A549 treated with dexamethasone at 1 μM for 4 hours (cell line): ENCODE data around the gene TOB1. TPM values are rescaled to one million over a fixed set of nuclear protein-coding genes. Genes with fewer than 3 reads are reported as not detected.

Source experiments
- total RNA-seq: library from RNA; stranded (reverse); fragments of 200-300 nt; extraction: Qiagen RNA extraction; gene quantifications from 5 replicates; pipeline ENCODE4 v1.2.3, GENCODE V29; 2022

Gene TOB1, protein sequence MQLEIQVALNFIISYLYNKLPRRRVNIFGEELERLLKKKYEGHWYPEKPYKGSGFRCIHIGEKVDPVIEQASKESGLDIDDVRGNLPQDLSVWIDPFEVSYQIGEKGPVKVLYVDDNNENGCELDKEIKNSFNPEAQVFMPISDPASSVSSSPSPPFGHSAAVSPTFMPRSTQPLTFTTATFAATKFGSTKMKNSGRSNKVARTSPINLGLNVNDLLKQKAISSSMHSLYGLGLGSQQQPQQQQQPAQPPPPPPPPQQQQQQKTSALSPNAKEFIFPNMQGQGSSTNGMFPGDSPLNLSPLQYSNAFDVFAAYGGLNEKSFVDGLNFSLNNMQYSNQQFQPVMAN
- total RNA-seq = 90.3 to 105 TPM (median 96.1 TPM) in 5 replicates

DNA sequence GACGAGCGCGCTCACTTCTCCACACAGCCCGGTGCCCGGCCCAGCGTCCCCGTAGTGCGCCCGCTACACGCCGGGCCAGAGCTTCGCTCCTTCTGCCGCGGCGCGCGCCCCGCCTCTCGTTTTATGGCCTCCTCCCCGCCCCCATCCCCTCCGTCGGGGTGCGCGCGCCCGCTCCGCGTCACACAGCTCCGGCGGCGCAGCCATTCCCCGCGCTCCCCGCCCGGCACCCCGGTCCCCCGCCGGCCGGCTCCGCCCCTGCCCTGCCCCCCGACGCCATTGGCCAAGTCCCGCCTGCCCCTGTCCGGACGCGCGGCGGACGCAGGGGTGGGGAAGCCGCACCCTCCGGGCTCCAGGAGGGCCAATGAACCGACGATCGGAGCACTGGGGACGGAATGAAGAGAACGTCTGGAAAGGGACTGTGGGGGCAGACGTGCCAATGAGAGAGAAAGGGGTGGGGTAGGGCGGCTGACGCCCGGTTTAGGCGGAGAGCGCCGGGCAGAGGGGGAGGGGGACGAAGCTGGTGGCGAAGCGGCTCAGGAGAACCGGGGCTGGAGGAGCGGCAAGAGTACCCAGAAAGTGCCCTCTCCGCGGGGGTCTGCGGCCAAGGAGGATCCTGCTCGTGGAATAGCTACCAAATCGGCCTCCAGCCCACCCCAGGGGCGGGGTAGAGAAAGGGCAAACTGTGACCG lies at the start of gene TOB1:
TSS of gene TOB1 (minus strand) at position 94 of the 689 bp plus-strand sequence. CDS start 2,337 bp downstream, outside the sequence.

DNA sequence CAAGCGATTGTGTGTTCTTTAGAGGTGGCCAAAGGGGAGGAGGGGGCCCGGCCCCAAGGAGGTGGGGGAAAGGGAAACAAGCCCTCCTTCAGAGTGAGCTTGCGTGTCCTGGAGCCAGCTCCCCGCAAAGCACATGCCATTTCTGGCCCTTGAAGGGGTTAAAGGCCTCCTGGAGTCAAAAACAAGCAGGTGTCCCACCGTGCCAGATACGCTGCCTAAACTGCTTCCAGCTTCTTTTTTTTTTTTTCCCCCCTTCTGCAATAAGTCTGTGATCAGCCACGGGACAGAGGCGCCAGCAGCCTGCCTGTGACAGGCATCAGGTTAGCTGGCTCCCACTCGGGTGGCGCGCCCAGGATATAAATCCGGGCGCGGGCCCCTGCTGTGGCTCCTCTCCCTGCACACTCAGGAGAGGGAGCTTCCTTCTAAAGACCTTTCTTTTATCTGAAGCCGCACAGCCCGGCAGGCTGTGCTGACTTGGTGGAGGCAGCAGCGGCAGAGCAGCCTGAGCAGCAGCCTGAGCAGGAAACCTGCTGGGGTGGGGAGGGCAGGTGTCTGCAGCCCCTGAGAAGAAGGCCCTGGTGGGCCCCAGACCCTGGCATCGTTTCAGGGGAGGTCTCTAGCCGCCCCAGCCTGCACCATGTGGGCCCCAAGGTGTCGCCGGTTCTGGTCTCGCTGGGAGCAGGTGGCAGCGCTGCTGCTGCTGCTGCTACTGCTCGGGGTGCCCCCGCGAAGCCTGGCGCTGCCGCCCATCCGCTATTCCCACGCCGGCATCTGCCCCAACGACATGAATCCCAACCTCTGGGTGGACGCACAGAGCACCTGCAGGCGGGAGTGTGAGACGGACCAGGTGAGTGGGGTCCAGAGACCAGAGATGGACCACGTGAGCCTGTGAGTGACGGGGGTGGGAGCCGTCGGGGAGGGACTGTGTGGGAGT lies 30.6 kb downstream of the TOB1 start, which contains the start of gene WFIKKN2:
TSS of gene WFIKKN2 (plus strand) at position 286 of the 934 bp plus-strand sequence. CDS start at position 638, 352 bp downstream.

Other genes starting within 250 kb of the TOB1 start
- 91.0 to 164 TPM (median 132 TPM) in 5 replicates for gene ABCC3, start 231.5 kb downstream of the TOB1 start, total RNA-seq
- 46.8 to 56.6 TPM (median 50.2 TPM) in 5 replicates for gene ANKRD40, start 158.4 kb downstream of the TOB1 start, total RNA-seq
- gene LUC7L3, start 146.8 kb downstream of the TOB1 start, total RNA-seq = 71.2 to 104 TPM (median 88.1 TPM) in 5 replicates
- gene ANKRD40CL, start 98.8 kb downstream of the TOB1 start, total RNA-seq = not detected in 5 replicates
- gene WFIKKN2, start 30.8 kb downstream of the TOB1 start, total RNA-seq = 0.03 to 0.06 TPM (median 0.05 TPM) in 3 of 5 replicates, not detected in the others